HG03039 (cell line): Measurements from ENCODE around the gene SLC35D1.
"Not testable (repeated sequence)": the region's sequence is repeated elsewhere in the genome, so short reads cannot be mapped to it uniquely, and the experiment has no call there.

Experiments
- ATAC-seq: cut with Tn5 transposase; IDR thresholded peaks from one replicate; pipeline ENCODE4 v1.9.1; 2021; ENCODE audit warnings: mild to moderate bottlenecking, moderate library complexity; ENCODE audit not compliant: unreplicated experiment

The SLC35D1 gene

DNA sequence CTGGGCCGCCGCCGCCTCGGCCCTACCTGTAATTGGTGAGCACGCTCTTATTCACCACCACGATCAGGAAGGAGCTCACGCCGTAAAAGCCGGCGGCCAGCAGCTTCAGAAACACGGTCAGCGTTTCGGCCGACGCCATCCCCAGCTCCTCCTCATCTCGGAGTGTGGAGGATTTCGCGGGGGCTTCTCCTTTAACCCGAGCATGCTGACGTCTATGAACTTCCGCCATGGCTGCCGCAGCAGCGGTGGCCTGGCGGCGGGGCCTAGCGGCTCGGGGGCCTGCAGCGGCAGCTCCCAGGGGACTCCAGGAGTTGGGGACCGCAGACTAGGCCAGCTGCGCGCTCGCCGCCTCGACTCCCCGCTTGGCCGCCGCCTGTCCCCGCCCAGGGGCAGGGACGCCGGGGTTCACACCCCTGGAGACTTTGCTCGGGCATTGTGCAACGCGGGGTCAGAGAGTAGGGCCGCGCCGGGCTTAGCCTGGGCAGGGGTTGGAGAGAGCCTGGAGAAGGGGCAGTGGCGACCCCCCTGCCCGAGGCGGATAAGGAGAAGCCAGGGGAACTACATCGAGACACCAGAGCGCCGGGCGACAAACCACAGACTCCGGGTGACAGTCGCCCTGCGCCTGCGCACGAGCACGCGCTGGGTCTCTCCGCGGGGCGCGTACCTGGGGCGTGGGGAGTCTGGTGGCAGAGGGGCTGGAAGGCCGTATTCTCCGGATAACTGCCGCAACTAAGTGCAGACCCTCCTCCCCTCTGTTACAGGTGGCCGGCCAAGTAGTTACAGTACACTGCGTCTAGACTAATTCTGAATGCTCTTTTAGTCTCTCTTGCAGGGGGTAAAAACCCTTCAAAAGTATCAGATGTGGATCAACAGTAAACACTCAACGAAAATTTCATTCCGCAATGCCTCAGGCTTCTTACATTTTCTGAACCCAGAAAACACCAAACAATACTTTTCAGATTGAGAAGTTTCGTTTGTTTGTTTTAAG lies at the start of gene SLC35D1:
SLC35D1 (minus strand) TSS at position 364 of the 988 bp plus-strand sequence; CDS start at position 229, 135 bp downstream.
- peak; percentile 72 for ATAC-seq

DNA sequence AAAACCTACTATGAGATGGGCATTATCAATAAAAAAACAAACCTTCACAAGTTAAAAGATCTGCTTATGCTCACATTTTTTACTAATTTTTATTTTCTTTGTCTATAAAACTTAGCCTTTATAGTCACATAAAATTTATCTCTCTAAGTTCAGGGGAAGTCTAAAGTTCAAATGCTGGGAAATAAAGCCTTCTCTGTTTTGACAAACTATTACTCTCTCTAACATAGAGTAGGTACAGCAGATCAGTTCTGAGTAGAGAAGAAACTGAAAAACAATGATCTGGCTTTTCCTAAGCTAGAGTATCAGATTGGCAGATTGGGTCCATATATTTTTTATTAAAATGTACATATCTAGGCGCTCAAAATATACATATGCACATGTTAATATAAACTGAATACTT lies 49.6 kb upstream of the SLC35D1 start:
- no peak for ATAC-seq

DNA sequence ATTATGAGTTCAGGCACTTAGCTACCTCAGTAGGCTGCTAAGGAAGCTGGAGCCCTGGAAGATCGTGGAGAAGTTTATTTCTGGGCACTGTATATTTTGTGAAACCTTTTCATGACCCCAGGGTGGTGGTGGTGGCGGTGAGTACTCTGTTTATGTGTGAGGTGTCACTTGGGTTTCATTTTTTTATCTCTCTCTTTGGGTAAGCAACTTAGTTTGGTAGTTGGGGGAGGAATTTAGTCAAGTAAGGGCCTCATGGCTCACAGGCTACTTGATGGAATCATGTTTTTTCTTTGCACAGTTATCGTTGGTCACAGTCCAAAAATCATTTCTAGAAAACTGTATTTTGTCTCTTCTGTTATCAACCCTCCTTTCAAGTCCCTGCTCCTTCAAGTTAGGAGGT lies 46.9 kb upstream of the SLC35D1 start:
- no peak for ATAC-seq

DNA sequence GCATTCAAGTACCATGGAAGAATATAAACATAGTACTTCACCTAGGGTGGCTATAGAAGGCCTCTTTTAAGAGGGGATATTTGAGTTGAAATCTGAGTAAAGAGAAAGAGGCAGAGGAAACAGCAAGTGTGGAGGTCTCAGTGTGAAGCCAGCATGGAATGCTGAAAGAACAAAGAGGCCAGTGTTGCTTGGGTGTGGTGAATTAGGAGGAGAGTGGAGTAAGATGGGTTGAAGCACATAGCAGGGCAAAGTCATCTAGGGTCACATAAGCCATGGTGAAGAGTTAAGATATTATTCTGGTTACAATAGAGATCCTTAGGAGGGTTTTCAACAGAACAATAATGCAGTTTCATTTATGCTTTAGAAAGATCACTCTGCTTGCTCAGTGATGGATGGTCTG lies 43.4 kb upstream of the SLC35D1 start:
- ATAC-seq: no peak

DNA sequence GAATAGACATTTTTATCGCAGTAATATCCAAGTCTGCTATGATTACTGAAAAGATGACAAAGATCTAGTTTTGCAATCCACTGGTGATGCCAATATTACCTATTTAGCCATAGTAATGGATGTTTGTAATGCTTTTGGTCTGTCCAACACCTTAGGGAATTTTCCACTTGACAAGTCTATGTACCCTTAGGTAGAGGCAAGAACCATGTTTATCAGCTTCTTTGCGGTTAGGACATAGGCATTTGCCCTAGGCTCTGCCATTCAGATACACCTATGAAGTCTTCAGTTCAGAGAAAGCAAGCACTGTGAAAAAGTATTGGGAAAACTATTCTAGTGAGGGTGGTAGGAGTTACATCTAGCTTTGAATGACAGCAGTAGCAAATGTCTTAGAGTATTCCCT lies 40.2 kb upstream of the SLC35D1 start:
- ATAC-seq: no peak

DNA sequence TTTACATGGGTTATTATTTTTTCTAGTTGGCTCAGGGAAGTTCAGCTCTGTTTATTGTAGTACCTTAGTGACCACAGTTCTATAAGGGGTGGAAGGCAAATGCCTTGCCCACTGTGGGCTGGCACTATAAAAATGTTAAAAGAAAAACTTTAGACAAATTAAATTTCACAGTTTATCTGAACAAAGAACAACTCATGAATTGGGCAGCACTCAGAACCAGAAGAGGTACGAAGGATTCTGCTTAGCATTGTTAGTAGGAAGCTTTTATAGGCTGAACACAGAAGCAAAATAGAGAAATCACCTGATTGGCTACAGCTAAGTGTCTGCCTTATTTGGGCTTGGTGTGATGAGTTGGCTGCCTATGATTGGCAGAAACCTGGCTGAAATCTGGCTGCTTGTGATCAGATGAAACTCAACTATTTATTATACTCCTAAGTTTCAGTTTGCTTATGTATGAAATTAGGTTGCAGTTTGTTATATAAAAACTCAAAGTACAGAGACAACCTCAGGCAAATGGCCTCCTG lies 35.8 kb upstream of the SLC35D1 start:
- no peak for ATAC-seq

DNA sequence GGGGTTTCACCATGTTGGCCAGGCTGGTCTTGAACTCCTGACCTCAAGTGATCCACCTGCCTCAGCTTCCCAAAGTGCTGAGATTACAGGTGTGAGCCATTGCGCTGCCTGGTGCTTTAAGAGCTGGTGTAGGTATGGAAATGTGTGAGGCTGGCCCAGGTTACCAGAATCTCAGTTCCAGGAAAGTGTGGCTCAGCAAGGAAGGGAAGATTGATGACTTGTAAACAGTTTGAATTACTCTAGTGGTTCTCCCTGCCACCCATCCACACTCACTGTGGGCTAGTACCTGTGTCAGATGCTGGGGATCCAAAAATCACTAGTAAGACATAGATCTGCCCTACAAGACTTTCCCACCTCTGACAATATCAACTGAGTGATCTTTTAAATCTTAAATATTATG lies 34.5 kb upstream of the SLC35D1 start:
- ATAC-seq: no peak

DNA sequence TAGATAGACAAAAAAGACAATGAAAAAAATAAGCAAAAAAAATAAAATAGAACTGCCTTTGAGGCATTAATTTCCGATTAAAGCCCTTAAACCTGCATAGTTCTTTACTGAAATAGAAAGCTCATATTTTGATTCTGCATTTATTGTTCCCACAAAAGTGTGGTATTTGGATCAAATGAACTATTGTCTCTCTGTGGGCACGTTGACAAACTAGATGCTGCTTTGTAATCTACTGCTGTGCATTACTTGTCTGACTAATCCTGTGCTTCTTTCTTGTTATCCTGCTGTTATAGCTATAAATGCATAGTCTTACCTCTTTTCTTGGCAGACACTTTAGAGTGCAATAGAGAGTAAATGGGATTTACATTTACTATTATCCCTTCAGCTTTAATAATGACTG lies 31.4 kb upstream of the SLC35D1 start:
- ATAC-seq: no peak

DNA sequence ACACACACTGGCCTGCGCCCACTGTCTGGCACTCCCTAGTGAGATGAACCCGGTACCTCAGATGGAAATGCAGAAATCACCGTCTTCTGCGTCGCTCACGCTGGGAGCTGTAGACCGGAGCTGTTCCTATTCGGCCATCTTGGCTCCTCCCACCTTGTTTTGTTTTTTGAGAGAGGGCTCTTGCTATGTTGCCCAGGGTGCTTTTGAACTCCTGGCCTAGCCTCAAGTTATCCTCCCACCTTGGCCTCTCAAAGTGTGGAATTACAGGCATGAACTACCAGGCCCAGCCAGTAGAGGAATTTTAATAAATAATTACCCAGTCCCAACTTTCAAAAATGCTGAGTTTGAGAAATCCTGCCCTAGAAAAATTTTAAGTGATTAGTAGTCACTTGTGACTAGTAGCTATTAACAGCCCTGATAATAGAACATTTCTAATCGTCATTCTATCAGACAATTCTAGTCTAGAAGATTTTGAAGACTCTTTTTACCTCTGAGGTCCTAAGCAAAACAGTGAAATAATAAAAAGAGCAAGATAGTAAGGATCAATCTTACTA lies 30.9 kb upstream of the SLC35D1 start:
- no peak for ATAC-seq

DNA sequence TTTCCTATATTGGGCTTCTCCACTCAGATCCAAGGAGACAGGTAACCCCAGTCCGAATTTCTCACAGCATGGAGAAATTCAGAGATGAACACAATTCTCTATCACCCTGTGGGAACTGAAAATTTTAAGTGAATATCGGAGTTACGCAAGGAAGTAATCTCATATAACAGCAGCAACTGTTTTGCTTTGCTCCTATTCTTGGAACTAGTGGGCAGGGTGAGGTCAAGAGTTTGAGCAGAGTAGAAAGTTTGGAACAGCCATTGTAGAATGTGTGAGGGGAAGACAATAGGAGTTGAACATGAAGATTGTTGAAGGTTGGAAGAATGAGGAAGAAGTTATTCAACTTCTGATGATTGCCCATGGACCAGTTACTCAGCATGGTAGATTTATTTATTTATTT lies 24.3 kb upstream of the SLC35D1 start:
- no peak for ATAC-seq

DNA sequence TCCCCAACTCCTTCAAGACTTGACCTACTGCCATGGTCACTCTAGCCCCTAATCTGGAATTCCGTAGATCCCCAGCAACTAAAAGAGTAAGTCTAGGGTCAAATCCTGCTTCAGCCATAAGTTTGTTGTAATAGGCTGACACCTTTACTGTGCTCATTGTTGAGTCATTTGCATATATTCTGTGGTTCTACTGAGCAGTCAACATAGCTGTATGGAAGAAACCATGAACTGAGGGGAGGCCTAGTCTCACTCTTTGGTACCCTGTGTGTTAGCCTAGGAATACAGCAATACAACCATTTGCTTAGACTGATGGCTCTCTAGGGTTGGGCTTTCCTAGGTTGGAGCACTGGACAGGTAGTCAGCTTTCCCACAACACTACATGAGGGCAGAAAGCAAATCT lies 23.6 kb upstream of the SLC35D1 start:
- ATAC-seq: no peak

DNA sequence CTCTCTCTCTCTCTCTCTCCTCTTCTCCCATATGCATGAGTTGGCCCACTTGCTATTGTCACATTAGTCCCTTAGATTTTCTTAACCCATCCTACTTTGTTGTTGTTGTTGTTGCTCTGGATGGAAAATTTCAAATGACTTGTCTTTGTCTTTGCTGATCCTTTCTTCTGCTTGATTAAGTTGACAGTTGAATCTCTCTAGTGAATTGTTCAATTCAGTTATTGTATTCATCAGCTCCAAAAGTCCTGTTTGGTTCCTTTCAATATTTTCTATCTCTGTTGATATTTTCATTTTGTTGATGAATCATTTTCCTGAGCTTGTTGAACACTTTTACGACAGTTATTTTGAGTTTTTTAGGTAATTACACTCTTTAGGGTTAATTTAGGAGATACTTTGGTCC lies 18.8 kb upstream of the SLC35D1 start:
- no peak for ATAC-seq

DNA sequence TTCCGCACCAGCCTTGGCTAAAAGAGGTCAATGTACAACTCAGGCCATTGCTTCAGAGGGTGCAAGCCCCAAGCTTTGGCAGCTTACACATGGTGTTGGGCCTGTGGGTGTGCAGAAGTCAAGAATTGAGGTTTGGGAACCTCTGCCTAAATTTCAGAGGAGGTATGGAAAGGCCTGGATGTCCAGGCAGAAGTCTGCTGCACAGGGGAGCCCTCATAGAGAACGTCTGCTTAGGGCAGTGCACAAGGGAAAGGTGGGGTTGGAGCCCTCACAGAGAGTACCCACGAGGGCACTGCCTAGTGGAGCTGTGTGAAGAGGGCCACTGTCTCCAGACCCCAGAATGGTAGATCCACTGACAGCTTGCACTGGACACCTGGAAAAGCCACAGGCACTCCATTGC lies 13.7 kb upstream of the SLC35D1 start:
- ATAC-seq: not testable (repeated sequence)

DNA sequence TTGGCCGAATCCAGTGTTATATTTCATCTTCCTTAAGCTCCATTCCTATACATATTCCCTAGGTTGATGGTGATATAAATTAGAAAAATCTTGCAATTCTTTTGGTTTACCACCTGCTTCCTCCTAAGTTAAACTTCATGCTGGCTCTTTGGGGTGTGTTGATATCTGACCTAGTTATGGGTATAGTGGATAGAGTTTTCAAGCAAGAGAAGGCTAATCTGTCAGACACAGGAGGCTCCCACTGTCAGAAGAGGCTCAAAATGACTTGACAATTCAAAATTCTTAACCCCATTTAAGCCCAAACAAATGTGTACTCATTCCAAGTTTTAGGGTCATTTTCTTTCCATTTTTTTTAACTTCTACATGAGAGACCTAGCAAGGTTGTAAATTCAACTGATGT lies 8.5 kb upstream of the SLC35D1 start:
- ATAC-seq: no peak

DNA sequence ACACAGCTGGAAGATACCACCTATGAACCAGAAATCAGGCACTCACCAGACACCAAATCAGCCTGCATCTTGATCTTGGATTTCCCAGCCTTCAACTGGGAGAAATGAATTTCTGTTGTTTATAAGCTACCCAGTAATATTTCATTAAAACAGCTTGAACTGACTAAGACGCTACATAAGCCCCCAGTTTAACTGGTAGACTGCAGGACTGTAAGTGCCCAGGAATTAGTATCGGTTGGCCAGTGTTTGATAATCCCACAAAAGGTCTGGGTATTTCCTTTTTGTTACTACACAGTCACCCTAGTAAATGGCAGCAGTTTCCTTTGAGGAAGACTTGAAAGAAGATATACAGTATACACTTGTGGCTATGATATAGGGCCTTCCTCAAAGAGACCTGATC lies 7.3 kb upstream of the SLC35D1 start:
- ATAC-seq: no peak

DNA sequence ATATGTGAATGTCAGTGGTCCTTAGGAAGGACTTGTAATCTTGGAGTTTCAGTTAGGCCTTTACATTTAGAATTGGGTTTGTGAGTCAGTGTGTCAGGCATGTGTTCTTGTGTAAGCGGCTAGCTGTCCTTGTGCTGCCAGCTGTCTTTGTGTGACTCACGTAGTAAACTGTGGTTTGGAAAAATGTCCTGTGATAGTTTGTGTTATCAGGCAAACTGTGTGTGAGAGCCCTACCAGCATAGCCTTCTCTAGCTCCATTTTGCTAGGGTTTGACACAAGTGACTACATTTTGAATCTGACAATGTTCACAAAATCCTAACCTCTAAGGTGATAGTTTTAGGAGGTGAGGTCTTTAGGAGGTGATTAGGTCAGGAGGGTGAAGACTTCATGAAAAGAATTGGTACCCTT lies 6.9 kb upstream of the SLC35D1 start:
- ATAC-seq: no peak

DNA sequence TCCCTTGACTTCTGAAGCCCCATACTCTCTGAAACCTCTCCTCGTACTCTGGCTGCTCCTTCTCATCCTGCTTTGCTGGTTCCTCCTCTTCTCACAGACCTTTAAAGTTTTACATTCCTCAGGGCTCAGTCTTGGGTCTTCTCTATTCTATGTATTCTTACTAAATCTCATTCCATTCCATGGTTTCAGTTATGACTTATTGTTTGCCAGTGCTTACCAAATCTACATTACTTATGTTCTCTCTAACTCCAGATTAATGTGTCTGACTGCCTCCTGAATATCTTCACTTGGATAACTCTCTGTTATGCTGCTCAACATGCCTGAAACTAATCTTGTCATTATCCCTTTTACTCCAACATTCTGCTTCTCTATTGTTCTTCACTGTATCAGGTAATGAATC lies 5.4 kb upstream of the SLC35D1 start:
- no peak for ATAC-seq

DNA sequence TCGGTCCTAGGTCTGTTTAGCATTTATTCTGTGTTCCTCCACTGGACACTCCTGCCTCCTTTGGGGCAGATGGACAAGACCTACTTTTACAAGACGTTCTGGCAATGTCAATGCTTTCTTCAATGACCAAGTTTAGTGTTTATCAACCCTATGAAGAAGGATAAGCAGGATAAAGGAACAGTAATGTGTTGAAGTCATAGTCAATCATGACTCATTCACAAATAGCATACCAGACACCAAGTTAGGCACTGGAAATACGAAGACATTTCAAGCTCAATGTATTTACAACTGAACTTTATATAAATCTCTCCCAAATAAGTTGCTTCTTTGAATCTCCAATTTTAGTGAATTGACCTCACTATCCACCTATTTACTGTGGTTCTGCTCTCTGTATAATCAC lies 4.8 kb upstream of the SLC35D1 start:
- ATAC-seq: no peak

DNA sequence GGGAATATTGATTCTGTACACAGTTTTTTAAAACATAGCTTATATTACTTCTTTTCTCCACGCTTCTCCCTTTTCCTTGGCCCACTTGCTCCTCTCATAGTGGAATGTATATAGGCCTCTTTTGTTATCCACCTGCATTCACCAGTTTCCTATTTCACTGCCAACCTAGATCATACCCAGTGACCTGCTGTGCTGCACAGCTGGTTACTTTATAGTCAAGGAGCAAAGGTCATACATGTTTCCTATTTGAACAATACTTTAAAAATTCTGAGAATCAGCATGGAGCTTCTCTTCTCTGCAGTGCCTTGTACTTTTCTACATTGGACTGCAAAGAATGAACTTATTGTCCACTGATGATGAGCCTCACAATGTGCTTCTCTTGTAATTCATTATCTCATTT lies 4.3 kb upstream of the SLC35D1 start:
- ATAC-seq: no peak

DNA sequence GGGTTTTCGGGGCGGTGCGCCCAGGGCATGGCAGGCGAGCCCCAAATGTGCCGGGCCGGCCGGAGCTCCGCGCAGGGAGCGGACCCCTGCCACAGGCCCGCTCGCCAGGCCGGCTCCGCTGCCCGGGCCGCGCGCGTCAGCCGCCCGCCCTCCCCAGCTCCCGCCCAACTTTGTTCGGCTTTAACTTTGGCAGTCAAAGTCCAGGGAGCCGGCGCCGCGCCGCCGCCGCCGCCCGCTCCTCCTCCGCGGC lies 488 bp downstream of the SLC35D1 start:
- peak; percentile 30 for ATAC-seq

DNA sequence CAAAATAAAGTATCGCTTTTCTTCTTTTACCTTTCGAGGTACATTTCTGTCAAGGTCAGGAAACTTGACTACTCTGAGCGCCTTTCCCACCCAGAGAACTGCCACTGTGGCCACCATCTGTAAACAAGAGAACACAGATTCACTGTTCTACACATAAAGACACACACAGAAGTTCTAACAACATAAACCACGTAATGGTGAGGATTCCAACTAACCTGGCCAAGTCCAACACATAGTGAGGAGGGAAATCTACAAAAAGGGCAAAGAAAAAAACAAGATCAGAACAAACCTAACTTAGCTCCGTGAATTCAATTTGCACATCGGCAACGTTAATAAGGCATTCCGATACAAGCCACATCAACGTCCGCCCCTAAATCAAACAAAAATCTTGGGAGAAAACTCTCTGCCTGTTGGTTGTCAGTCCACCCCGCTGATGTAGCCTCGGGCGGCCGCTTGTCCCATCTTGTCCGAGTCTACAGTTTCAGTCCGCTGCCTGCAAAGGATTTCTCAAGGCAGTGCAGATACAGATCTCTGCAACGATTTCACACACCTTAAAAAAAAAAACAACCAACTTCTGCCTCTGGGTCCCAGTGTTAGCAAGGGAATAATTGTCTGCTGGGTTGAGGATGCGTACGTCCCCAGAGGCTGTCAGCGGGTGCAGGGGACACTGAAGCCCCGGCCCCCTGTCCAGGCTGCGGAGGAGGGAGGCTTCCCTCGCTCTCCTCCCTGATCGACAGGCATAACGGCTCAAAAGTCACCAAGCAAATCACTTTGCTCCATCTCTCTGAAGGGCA lies 1.0 kb downstream of the SLC35D1 start:
- ATAC-seq: peak; percentile 12

DNA sequence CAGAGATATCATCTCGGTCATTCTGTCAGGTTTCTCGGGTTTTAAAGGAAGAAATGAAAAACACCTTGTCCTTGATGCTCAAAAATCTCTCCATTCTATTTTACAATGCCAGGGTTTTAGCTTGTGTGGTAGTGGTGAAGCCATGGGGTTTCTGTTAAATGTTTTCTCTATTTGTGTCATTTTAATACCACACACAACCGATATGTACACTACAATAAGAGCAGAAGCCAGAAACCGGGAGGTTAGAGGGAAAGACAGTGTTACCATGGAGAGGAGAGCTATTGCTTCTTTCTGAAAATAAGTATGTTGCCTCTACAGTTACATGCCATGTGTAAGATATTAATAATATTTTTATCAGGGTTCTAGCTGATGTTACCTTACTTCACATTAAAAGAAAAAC lies 2.8 kb downstream of the SLC35D1 start:
- ATAC-seq: no peak
